Upper lobe of left lung (tissue), 4 donors: Measurements from ENCODE around the gene SPARCL1.
"Not testable (repeated sequence)": the region's sequence is repeated elsewhere in the genome, so short reads cannot be mapped to it uniquely, and the experiment has no call there.

Experiments used
- EP300 ChIP-seq, 4 donors: sonication (generic); formaldehyde crosslinking; IDR thresholded peaks; one replicate each; pipeline ENCODE4 v1.5.1; 2017; ENCODE audit warnings: antibody characterized with exemption in 4 of 4, control low read depth in 2 of 4
- POLR2A ChIP-seq, 4 donors: fragments of 450-650 bp; IDR thresholded peaks; one replicate each; pipeline ENCODE4 v1.5.1; 2016 to 2017; ENCODE audit warnings: antibody characterized with exemption in 4 of 4, mild to moderate bottlenecking in 2 of 4
- POLR2AphosphoS5 ChIP-seq, 2 donors: sonication (generic); formaldehyde crosslinking; IDR thresholded peaks; one replicate each; pipeline ENCODE4 v1.5.1; 2017; ENCODE audit warnings: antibody characterized with exemption in 2 of 2
- TF ChIP-seq, protein P1 (sequence below), 6 experiments: fragments of 450-650 bp in 4 of 6; fragments of 200-600 bp in 2 of 6; sonication (generic) in 2 of 6; IDR thresholded peaks; one replicate each; pipeline ENCODE4 v1.5.1; 2016 to 2019; ENCODE audit warnings: antibody characterized with exemption in 6 of 6

DNA sequence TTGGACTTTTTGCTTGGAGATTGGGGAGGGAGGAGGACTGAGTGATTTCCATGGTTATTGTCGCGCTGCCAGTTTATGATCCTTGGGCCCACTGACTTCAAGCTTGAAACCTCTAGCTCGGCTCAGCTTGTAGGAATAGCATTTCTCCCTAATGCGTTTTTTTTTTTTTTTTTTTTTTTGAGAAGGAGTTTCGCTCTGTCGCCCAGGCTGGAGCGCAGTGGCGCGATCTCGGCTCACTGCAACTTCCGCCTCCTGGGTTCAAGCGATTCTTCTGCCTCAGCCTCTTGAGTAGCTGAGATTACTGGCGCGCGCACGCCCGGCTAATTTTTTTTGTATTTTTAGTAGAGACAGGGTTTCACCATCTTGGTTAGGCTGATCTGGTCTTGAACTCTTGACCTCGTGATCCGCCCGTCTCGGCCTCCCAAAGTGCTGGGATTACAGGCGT, 105.1 kb downstream of the SPARCL1 start:
- TF ChIP-seq EP300, POLR2A, POLR2AphosphoS5 (IDR thresholded peaks at IDR 0.05): not testable (repeated sequence)
- TF ChIP-seq, protein P1, sequence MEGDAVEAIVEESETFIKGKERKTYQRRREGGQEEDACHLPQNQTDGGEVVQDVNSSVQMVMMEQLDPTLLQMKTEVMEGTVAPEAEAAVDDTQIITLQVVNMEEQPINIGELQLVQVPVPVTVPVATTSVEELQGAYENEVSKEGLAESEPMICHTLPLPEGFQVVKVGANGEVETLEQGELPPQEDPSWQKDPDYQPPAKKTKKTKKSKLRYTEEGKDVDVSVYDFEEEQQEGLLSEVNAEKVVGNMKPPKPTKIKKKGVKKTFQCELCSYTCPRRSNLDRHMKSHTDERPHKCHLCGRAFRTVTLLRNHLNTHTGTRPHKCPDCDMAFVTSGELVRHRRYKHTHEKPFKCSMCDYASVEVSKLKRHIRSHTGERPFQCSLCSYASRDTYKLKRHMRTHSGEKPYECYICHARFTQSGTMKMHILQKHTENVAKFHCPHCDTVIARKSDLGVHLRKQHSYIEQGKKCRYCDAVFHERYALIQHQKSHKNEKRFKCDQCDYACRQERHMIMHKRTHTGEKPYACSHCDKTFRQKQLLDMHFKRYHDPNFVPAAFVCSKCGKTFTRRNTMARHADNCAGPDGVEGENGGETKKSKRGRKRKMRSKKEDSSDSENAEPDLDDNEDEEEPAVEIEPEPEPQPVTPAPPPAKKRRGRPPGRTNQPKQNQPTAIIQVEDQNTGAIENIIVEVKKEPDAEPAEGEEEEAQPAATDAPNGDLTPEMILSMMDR (IDR thresholded peaks at IDR 0.05), result not testable (repeated sequence)
